GM12801 (cell line): ENCODE data around the gene ADGRD1.

ENCODE experiments used
- CTCF ChIP-seq: IDR thresholded peaks from one replicate; pipeline ENCODE4 v1.5.1; 2011; ENCODE audit warnings: control low read depth; ENCODE audit not compliant: insufficient read length; ENCODE audit errors: extremely low read depth

Gene ADGRD1

DNA sequence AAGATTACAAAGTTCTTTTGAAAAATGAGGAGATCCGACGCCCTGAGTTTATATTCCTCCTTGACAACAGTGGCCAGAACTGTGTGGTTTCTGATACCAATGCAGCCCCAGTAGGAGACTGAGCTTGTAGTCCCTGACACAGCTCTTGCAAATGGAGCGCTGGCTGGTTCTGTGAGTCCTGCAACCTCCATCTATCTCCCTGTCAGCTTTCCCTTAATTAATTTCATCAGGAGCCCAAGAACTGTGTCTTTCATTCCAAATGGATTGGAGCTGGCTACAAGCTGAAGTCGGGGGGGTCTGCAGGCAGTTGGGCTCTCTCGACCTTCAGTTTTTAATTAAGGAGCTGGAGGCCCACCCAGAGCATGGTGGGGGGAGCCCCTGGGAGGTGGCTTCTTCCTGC is 160.6 kb downstream of the ADGRD1 start:
- TF ChIP-seq CTCF, result no peak

- TF ChIP-seq CTCF, result no peak
Observed at GRCh38 chr12:131114942-131115584, 161.4 kb downstream of the ADGRD1 start.

DNA sequence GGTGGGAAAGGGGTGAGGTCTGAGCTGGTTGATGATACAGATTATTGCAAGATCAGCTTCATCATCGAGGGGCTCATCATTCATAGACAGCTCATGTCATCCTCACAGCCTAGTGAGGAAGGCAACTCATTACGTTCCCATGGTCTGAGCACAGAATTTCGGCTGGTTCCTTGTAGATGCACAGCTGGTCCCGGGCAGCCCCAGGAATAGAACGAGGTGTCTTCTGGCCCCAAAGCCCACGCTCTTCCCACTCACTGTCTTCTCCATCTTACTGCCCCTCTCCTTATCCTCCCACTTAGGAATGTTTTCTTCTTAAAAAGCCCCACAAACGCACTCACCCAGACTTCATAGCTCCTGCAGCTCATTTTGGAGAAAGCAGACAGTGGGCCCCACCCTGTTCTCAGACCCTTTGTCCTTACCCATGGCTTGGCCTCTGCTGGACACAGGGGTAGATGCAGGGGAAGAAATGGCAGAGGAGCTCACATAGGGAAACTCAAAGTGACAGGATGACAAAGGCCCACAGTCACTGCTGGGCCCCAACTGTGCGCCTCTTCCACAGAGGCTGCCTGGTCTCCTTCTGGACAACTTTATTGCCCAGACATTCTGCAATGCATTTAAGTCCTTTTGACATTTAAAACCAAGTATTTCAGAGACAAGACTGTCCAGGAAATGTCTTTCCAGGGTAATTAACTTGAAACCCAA is 162.2 kb downstream of the ADGRD1 start:
- TF ChIP-seq CTCF, result no peak

DNA sequence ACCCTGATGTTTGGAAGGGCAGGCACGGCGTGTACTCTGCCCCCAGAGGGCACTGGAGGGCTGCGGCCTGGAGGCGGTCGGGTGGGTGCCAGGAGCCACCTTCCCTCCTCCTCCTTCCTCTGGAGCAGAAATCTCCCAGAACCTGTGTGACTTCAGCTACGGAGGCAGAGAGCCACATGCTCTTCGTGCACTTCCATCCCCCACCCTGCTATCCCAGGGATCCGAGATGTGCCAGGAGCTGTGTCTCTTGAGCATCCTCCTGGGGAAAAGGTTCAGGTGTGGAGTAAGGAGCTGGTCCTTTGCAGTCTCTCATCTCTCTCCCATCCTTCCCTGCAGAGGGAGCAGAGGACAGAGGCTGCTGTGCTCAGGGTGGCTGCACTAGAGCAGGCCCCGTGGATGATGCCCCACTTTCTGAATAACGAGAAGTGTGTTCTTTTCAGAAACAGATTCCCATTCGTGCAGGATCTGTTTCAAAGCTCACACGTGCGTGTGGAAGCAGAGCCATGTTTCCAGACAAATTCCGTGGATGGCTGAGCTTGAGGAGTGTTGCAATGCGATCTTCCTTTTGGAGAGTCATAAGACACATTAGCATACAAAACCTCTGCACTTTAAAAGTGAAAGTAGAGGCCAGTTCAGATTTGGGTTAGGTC is 162.9 kb downstream of the ADGRD1 start:
- no peak for TF ChIP-seq CTCF

DNA sequence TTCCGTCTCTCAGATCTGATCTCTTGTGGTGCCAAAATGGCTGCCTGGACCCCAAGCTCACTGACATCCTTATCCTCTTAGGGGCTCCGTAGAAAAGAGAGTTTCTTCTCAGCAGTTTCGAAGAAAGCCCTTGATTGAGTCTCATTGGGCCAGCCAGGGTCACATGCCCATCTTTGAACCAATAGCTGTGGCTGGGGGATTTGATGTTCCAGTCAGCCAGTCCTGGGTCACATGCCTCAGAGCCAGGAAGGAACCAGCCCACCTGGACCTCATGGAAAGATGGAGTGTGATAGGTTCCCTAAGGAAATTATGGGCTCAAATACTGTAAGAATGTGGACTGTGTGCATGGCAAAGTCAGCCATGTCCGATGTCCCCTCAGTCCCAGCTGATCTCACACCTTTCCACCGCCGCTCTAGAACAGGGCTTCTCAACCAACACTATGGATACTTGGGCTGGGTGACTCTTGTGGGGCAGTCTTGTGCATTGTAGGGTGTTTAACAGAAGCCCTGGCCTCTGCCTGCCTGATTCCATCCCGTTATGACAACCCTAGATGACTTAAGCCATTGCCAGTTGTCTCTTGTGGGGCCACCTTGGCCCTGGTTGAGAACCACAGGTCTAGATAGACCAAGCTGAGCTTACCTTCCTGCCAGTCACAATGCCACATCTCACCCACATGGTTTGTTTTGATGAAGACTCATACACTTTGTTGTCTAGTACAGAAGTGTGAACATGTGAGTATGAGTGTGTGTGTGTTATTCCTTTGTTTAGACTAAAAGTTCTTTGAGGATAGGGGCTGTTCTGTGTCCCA is 163.9 kb downstream of the ADGRD1 start:
- no peak for TF ChIP-seq CTCF

DNA sequence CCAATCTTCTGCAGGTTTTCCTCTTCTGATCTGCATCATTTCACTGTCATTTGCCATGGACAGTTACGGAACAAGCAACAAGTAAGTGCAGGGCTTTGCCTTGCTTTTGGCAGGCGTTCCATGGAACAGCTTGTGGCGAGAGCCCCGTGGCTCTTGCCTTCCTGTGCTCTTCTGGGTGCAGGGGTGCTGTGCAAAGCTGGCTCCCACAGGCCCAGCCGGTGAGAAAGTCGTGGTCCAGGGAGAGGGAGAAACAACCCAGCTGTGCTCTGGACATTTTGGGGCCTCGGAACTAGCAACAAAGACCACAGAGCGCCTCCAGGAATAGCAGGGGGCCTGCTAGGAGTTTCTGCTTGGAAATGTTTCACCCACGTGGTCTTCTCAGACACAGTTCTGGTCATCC is 164.7 kb downstream of the ADGRD1 start:
- TF ChIP-seq CTCF, result no peak

DNA sequence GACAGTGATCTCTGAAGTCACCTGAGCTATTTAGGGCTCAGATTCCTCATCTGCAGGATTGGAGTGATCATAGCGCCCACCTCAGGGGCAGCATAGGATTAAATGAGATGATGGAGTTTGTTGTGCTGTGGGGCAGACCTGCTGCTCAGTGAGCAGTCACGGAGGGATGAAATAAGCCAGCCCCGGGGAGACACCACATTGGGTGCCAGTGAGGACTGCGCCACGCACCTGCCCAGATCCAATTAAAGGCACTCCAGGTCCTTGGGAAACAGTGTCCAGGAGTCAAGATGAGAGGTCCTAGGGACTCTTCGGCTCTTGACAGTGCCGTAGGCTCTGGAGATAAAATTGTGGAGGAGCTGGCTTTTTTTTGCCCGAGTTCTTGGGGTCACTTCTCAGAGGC is 166.2 kb downstream of the ADGRD1 start:
- no peak for TF ChIP-seq CTCF
